Activated CD4-positive, alpha-beta T cell treated with anti-CD3 and anti-CD28 coated beads, Interleukin-2, amount 50 U/mL, for 4 hours (primary cell): ENCODE measurements around the gene LHFPL2.

Experiments
- DNase-seq, 2 experiments: peaks; one replicate each; pipeline ENCODE4 v3.0.0-alpha.2; 2020

Gene LHFPL2

DNA sequence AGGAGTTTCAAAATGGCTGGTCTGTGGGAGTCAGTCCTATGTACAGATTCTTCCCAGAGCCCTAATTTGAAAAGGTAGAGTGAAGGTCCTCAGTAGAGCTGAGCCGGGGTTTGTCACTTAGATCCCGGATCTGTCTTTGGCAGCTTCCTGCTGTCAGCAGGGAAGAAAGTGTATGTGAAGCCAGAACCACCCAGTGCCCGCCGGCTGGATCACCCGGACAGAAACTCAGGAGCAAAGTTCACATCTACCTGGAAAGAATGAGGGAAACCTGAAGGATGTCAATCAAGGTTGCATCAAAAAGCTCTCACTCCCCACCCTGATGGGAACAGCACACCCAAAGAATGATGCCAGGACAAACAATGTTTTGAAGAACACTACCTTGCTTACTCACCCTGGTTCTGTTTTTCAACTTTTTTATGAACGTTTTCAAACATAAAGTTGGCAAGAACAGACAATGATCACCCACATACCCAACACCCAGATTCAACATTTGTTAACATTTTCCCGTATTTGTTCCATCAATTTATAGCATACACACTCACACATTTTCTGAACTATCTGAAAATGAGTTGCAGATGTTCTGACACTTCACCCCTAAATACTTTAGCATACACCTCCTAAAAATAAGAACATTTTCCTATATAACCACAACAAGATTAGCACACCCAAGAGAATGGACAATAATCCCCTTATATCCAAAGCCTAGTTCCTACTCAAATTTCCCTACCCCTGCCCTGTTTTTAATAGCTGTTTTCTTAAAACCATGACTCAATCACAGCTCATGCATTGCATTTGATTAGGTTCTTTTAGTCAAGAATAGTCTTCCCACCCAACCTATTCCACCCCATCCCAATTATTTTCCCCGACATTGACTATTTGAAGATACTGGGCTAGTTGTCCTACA, 133.9 kb downstream of the LHFPL2 start:
- no peak for DNase-seq

DNA sequence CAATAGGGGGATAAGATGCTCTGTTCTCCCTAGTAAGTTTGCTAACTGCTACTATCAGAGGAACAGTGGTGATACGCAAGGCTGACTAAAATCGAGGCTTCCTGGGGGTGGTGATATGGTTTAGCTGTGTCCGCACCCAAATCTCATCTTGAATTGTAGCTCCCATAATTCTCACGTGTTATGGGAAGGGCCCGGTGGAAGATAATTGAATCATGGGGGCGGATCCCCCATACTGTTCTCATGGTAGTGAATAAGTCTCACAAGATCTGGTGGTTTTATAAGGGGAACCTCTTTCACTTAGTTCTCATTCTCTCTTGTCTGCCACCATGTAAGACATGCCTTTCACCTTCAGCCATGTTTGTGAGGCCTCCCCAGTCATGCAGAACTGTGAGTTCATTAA, 135.1 kb downstream of the LHFPL2 start:
- no peak for DNase-seq

DNA sequence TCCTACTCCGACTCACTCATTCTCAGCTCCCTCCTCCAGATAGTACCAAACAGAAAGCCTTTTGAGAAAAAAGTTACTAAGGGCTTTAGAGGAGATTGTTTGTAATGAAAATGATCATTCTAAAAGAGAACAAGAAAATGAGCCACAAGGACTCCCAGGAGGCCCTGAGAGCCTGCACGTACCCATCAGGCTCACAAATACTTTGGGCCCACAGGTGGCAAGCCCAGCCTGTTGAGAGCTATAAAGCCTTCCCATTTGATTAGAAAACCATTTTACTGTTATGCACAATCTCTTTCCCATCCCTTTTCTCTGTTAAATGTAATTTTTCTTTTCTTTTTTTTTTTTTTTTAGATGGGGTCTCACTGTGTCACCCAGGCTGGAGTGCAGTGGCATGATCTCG, 136.1 kb downstream of the LHFPL2 start:
- no peak for DNase-seq

DNA sequence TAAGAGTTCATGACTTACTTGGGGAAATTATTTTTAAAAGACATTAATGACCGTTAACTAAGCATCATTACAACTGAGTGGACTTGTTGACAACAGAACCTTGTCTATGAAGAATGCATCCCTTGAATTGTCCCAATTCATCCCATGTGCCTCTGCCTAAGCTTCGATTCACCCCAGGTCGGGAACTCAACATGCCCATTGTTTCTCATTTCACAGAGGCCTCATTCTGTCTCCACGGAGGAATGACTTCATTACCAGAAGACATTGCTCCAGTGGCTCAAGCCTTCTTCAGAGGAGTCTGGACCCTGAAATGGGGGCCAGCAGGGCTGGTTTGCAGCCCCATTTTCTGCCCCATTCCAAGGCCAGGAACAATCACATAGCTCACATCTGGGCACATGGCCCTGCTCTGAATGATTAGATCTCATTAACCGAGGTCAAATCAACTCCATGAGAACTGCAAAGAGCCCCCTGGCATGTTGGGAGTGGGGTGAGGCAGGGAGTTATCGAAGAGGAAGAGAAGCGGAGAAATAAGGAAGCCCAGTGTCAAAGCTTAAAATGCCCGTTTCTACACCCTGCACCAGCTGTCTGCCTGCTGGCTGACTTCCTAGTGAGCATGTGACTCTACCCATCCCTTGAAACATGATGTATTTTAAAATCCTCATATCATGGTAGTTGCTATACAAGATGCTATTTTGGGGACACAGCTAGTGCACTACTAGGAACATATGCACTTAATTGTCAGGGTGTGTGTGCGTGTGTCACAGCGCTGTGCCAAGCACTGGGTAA, 137.3 kb downstream of the LHFPL2 start:
- no peak for DNase-seq

DNA sequence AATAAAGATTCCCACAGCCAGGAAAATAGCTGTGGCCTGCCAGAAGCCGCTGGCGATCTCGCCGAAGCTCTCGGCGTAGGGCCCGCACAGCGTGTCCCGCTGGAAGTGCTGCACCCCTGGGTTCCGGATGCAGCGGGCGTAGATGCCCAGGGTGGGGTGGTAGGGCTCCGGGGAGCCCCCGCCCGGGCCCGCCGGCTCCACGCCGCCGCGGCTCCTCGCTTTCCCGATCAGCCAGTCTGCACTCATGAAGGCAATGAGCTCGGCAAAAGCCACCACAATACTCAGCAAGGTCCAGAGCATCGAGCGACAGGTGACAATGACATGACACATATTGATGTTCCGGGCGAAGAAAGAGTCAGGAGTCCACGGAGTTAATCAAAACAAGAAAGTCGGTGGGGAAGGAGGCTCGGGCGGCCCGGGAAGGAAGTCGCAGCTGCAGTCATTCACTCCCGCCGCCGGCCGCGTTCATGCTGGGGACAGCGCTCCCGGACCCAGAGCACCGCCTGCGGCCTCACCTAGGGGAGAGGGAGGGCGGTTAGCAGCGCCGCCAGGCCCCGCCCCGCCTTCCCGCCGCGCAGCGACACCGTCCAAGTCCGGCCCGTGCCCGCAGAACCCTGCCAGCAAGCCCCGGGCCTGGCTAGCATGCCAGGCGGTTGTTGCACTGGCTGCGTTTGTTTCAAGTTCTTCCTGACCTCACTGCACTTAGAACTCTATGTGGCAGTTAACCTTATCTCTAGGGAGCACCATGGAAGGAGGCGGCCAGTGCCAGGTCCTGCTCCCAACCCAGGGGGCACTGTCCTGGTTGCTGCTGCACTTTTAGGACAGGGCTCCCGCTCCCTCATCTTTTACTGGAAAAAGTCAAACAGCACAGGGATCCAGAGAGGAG, 138.4 kb downstream of the LHFPL2 start:
- no peak for DNase-seq

DNA sequence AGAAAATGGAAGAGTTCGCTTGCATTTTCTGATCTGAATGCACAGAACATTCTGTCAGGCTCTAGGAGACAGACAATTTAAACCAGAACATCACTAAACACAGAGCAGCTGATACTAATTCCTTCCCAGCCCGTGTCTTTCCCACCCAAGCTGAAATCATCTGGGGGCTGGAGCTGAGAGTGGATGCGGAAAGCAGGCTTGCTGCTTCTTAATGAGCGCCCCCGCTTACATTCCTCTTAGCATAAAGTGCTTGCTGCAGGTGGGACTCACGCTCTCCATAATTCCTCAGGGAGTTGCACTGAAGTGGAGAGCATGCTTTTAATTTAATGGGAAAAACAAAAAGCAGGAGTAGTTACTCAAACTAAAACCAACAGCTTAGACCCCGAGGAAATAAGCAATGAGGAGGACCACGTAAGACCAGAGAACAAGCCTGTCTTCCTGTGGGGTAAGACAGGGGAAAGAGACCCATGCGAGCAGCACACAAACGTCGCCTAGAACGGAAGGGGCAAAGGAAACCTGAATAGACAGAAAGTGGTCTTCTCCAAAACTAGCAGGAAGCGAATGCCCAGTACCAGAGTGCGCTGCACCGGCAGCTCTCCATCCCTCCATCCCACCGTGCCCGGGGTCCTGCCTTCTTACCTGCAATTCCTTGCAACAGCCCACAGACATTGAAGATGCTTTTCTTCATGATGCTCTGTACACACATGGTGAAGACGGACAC, 139.3 kb downstream of the LHFPL2 start:
- DNase-seq: no peak

DNA sequence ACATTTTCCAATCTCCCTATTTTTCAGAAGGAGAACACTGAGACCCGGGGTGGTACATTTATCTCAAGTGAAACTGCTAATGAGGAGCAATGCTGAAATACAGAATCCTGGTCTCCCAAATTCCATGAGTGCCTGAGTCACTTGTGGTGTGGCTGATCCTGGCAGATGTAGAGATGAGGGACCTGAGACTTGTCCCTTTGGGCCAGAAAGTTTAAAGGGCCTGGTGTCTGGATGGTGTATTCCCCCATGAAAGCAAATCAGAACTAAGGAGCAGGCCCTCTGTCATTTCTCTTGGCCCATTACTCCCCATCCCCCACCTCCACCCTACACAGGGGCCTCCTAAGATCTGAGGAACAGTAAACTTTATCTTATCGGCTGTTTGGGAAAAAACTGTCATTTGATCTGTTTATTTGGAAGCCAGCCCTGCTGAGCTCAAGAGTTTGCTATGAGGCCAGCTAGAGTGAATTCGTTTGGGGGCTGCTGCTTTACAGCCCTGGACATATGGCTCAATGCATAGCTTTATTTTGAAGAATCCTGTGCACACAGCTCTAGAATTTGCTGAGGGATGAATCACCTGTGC, 140.3 kb downstream of the LHFPL2 start:
- no peak for DNase-seq

DNA sequence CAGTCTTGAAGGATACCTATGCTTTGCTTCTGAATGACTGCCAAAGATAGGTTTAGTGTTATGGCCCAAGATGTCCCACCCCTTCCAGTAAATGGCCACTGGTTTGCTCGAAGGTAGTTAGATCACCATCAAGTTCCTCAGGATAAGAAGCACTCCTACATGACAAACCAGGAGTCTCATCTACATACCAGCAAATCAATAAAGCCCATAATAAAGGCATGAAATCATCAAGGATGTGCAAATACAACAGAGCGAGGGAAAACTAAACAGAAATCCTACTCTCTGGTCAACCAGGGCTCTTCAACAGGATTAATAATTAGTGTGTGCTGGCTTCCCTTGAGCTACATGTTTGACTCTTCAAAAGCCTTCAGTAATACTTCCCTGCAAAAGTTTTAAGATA, 141.0 kb downstream of the LHFPL2 start:
- DNase-seq: no peak

DNA sequence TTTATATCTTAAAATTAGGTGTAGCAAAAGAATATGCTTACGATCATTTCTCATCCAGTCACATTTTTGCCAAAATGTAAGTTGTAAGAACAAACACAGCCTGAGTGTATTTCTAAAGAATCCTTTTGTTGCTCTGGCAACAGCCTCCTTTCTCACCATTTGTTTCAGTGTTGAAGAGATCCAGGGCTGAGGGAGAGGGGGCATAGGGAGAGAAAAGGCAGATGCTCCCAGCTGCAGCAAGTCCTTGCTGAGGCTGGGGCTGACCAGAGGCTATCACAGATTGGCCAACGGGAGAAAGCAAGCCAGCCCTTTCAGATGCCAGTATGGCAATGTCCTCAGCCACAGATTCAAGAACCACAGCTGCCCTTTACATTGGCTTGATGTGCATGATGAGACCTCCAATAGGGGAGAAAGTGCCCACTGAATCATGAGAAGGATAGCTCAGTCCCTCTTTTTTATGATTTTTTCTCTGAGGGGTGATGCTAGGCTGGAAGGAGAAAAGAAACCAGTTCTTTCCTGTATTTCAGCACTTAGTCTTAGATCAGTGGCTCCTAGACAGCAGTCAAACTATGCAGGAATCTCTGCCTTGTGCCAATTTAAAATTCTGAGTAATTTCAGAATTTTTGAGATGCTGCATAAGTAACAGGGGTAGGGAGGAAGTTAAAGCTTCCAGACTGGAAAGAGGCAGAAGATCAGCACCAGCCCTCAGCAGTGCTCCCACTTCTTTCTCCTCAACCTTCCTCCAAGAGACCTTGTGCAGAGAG, 142.1 kb downstream of the LHFPL2 start:
- DNase-seq: no peak

DNA sequence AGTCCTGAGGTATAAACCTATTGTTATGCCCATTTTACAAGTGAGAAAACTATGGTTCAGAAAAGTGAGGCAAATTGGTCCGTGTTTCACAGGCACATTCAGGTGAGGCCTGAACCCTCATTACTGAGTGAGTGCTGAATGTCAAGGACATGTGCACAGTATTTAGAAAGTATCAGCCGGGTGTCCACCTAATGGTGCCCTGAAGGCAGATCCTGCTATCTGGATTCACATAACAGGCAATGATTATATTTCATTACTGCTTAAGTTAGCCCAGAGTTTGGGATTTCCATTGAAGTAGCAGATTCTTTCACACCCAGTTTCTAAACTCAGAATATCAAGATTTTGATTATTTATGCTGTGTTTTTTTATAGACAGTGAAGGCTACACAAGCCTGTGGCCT, 142.7 kb downstream of the LHFPL2 start:
- DNase-seq: no peak

DNA sequence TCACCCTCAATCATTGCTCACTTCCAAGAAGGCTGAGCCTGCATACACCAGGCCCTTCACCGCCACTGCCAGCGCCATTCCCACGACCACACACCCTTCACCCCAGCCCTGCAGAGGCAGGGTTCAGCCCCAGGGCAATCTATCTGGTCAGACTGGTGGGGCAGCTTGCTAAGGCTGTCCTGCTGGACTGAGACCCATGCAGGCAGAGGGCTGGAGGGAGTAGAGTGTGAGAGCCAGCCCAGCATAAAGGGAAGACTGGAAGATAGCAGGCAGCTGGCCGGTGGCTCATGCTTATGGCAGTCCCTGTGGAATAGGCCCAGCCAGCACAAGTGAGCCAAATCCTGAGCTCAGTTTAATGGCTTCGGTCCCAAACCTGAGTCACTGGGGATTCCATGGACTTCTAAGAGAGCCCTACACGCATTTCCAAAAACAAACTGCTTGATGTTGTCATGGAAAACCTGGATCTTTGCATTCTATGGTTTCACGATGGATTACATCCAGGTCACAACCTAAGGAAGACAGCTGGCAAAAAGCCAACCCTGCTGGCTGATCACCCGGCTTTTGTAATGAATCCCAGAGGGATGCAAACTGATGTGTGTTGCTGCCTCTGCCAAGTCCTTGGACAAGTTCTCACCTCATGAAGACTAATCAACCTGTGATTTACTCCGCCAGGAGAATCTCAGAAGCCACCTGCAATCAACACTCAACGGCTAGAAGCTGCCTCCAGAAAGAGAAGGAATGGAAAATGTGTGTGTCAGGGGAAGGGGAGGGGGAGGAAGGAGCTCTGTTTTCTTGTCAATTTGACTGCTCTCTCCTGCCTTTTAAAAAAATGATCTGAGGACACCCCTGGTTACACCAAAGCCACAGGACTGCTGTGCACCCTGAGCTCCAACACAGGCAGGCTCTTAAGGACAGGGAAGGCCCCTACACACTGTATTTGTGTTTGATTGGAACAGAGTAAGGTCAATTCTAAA, 143.6 kb downstream of the LHFPL2 start:
- DNase-seq: no peak

DNA sequence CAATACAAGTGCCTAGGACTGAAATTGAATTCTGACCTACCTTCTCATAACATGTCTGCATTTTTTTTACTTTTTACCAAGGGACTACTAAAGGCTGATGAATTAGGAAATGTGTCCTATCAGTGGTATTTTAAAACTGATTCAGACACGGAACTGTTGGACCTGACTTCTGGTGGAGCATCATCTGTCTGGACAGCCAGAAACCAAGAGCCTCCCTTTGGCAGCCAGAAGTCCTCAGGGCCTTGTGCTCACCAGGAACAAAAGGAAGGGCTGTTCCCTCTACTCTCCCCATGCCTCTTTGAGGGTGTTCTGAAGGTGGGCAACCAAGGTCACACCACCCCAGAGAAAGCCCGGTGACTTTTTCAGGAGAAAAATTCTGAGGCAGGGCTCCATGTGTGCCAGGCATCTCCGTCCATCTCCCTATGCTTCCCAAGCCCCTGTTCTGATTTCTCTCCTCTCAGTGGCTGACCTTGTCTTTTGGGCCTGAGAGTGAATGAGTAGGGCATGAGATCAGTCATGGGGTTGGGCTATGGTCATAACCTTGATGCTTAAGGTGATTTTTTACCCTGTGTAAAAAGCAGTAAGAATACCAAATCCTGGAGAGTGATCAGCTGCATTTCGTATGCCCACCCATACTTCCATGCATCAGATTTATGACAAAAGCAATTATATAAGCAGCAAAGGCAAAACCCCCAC, 144.5 kb downstream of the LHFPL2 start:
- DNase-seq: no peak

DNA sequence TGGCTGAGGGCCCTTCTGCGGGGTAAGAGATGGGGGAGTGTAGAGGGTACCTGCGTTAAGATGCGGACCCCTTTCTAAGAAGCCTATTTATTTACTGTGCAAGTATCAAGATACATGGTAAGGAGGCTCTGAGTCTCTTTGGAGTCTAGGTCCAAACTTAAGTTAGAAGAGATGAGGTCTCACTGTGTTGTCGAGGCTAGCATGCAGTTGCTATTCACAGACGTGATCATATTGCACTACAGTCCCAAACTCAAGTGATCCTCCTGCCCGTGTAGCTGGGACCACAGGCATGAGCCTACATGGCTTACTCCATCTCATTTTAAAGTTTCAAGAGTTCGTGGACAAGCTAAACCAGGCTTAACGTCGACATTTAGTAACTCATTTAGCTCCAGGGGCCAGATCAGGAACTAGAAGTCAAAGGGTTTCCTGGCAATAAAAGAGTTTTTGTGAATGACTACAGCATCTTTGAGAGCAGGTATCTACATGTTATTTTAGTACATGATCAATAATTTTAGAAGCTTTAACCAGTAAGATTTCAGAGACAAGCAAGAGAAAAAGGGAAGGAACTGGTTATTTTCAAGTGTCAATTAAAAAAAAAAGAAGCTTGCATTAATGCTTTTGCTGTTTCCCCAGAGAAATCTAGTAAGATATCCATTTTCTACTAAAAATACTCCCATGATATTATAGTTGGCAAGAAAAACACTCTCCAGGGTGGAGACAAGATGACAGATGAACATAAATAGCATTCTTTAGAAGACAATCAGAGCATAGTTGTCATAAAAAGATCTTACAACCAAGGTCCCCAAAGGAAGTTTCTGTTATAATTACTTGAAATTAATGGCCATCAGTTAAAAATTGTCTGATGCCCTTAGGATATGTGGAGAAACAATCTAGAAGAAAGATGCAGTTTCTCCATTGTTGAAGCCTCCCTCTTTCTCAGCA, 146.9 kb downstream of the LHFPL2 start:
- no peak for DNase-seq

DNA sequence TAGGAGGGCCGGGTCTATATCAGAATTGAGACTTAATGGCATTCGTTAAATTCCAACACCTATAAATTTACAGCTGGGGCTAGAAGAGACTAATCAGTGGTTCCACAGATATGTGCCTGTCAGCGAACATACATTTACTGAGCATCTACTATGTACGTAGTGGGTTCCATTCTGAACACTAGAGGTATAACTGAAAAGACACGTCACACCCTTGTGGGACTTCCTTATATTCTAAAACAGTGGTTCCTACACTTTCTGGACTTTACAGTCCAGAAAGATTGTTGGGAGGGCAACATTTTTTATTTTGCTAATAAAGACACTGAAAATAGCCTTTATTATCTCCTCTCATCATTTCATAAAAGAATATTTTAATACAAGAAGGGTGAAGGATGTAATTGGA, 147.7 kb downstream of the LHFPL2 start:
- no peak for DNase-seq

DNA sequence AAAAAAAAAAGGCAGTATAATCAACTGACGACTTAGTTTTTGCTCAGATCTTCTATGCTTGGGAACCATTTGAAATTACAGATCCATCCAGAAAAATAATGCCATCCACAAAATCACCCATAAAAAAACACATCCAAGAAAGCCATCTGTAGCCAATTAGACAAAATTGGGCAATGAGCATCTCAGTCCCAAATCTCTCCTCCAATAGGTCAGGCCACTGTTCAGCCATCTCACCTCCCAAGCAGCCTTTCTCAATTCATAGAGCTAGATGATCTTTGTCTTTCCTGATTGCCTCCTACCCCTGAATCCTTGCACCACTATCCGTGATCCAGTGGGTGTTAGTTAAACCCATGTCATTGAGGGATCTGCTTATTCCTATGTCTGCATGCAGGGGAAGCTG, 148.5 kb downstream of the LHFPL2 start:
- DNase-seq: no peak

DNA sequence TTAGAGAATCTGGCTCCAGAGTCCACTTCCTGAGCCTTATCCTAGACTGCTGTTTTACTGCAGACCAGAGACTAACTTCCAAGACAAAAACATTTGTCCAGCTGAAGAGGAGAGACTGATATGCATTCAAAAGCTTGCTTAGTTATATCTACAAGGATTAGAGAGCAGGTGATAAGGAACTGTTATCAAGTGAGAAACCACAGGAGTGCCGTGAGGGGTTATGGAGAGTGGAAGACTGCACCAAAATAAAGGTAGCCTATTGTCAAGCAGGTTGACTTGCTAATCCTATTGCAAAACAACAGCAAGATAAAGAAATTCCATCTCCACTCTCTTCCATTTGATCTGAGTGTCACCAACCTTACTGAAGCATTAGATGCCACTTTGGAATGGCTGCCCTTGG, 149.1 kb downstream of the LHFPL2 start:
- no peak for DNase-seq

DNA sequence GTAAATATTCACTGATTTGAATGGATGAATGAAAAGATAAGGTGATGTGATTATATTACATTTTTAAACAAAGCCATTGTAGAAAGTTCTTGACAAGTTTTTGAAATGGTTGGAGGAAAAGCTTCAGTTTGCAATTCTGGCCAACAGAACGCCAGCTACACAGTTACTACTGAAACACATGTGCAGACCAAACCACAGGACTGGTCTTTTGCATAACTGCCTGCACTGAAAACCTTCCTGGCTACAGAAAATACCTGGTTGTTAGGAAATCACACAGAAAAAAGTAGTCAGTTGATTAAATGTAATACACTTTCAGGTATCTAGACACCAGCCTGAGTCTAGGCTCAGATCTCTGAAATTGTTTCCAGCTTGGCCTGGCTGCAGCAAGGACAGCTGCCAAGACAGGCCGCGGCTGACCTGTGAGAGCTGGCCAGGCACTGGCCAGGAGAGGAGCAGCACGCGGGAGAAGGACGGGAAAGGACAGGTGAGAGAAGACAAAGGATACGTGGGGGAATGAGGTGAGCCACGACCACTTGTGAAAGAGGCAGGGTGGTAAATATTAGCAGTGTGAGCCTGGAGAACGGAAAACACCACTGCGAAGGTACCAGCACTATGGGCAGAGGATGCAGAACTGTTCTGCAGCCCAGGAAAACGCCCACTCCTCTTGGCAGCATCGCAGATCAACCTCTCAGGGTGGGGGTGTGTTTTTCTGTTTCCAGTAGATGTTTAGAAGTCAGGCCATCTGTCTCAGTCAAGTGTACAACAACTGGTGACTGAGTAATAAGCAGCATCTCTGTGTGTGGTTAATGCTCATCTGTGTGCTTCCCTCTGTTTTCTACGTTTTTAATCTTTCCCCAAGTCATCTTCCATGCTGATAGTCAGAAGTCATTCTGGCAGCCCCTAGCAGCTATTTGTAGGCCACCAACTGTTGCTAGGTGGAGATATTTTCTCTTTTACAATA, 150.7 kb downstream of the LHFPL2 start:
- no peak for DNase-seq
